Activated T-cell treated with anti-CD3 and anti-CD28 coated beads, Interleukin-2, amount 50 U/mL, for 4 hours (primary cell): Measurements from ENCODE around the gene FBXO42. TPM values are rescaled to one million over a fixed set of nuclear protein-coding genes. Genes with fewer than 3 reads are reported as not detected.
"Not testable (repeated sequence)": the region's sequence is repeated elsewhere in the genome, so short reads cannot be mapped to it uniquely, and the experiment has no call there.

Experiments used
- ATAC-seq, 2 donors: fragments of 200-7000 bp; cut with Tn5 transposase; one replicate each; pipeline ENCODE4 v1.10.0; 2021
- DNase-seq: peaks from one replicate; pipeline ENCODE4 v3.0.0-alpha.2; 2020
- H3K27me3 Mint-ChIP-seq: one replicate; pipeline ENCODE4 v1.8.0; 2021; ENCODE audit warnings: low read depth, mixed read lengths
- H3K36me3 Mint-ChIP-seq: one replicate; pipeline ENCODE4 v1.8.0; 2022; ENCODE audit warnings: mixed read lengths; ENCODE audit not compliant: insufficient read depth
- H3K4me1 Mint-ChIP-seq: one replicate; pipeline ENCODE4 v1.8.0; 2021; ENCODE audit warnings: low read depth, mixed read lengths
- H3K4me3 Mint-ChIP-seq: one replicate; pipeline ENCODE4 v1.8.0; 2021; ENCODE audit warnings: mild to moderate bottlenecking, moderate library complexity, mixed read lengths
- H3K9me3 Mint-ChIP-seq: one replicate; pipeline ENCODE4 v1.8.0; 2021; ENCODE audit warnings: mixed read lengths
- total RNA-seq, 3 donors: library from RNA; stranded (reverse); gene quantifications; one replicate each; pipeline ENCODE4 v1.2.1, GENCODE V29; 2021

The FBXO42 gene
- total RNA-seq, 3 donors from 2014 or later, result 12.4 to 14.3 (median 13.4) TPM

- H3K9me3 Mint-ChIP-seq, result no peaks in the 10 kb centered on the region
- DNase-seq (no peak), ATAC-seq (no peak)
- peaks cover 30% of the 10 kb centered on the region for H3K36me3 Mint-ChIP-seq
- no peak overlapping the region for H3K4me3 Mint-ChIP-seq
- peaks cover 15% of the 10 kb centered on the region for H3K4me1 Mint-ChIP-seq
- H3K27me3 Mint-ChIP-seq, result no peaks in the 10 kb centered on the region
Observed at GRCh38 chr1:16250524-16251251, 101.6 kb downstream of the FBXO42 start.

- Mint-ChIP-seq H3K4me3 (no peak overlapping the region), H3K4me1 (peaks cover 15% of the 10 kb centered on the region), H3K27me3 (no peaks in the 10 kb centered on the region), H3K36me3 (peaks cover 27% of the 10 kb centered on the region), H3K9me3 (no peaks in the 10 kb centered on the region)
- ATAC-seq (no peak), DNase-seq (no peak)
Observed at GRCh38 chr1:16249596-16250241, 102.6 kb downstream of the FBXO42 start.

- H3K36me3 Mint-ChIP-seq, result peaks cover 21% of the 10 kb centered on the region
- peak in 1 of 2 donors; percentile 58 for ATAC-seq
- peaks cover 18% of the 10 kb centered on the region for H3K4me1 Mint-ChIP-seq
- no peak overlapping the region for H3K4me3 Mint-ChIP-seq
- H3K27me3 Mint-ChIP-seq, result no peaks in the 10 kb centered on the region
- no peak for DNase-seq
- no peaks in the 10 kb centered on the region for H3K9me3 Mint-ChIP-seq
Observed at GRCh38 chr1:16248603-16249516, 103.4 kb downstream of the FBXO42 start.

GRCh38 chr1:16248007-16248436, 104.3 kb downstream of the FBXO42 start:
- DNase-seq (no peak), ATAC-seq (no peak)
- Mint-ChIP-seq H3K4me3 (no peak overlapping the region), H3K27me3 (no peaks in the 10 kb centered on the region), H3K36me3 (peaks cover 18% of the 10 kb centered on the region), H3K4me1 (peaks cover 18% of the 10 kb centered on the region), H3K9me3 (no peaks in the 10 kb centered on the region)

GRCh38 chr1:16247441-16247840, 104.8 kb downstream of the FBXO42 start:
- Mint-ChIP-seq H3K27me3 (no peaks in the 10 kb centered on the region), H3K4me1 (peaks cover 18% of the 10 kb centered on the region), H3K4me3 (no peak overlapping the region), H3K9me3 (no peaks in the 10 kb centered on the region), H3K36me3 (peaks cover 15% of the 10 kb centered on the region)
- DNase-seq, result no peak
- ATAC-seq, result no peak

GRCh38 chr1:16246961-16247360, 105.3 kb downstream of the FBXO42 start:
- no peak for DNase-seq
- Mint-ChIP-seq H3K4me3 (no peak overlapping the region), H3K9me3 (no peaks in the 10 kb centered on the region), H3K36me3 (peaks cover 12% of the 10 kb centered on the region), H3K27me3 (no peaks in the 10 kb centered on the region), H3K4me1 (peaks cover 18% of the 10 kb centered on the region)
- ATAC-seq, result no peak

- ATAC-seq, H3K36me3 Mint-ChIP-seq, DNase-seq, H3K27me3 Mint-ChIP-seq, H3K4me3 Mint-ChIP-seq, H3K9me3 Mint-ChIP-seq: not testable (repeated sequence)
- peaks cover 18% of the 10 kb centered on the region for H3K4me1 Mint-ChIP-seq
Observed at GRCh38 chr1:16246239-16246638, 106.0 kb downstream of the FBXO42 start.

GRCh38 chr1:16245476-16246196, 106.6 kb downstream of the FBXO42 start:
- Mint-ChIP-seq H3K9me3 (no peaks in the 10 kb centered on the region), H3K27me3 (no peaks in the 10 kb centered on the region), H3K4me1 (peaks cover 18% of the 10 kb centered on the region), H3K4me3 (no peak overlapping the region), H3K36me3 (peaks cover 5% of the 10 kb centered on the region)
- ATAC-seq (no peak), DNase-seq (no peak)

GRCh38 chr1:16244650-16245285, 107.5 kb downstream of the FBXO42 start:
- H3K36me3 Mint-ChIP-seq, result peaks cover 5% of the 10 kb centered on the region
- ATAC-seq, result no peak
- no peaks in the 10 kb centered on the region for H3K27me3 Mint-ChIP-seq

GRCh38 chr1:16243936-16244649, 108.2 kb downstream of the FBXO42 start:
- ATAC-seq (peak; percentile 73 to 88), DNase-seq (peak; percentile 72)
- Mint-ChIP-seq H3K4me3 (no peak overlapping the region), H3K27me3 (no peaks in the 10 kb centered on the region), H3K9me3 (no peaks in the 10 kb centered on the region), H3K4me1 (peaks cover 10% of the 10 kb centered on the region), H3K36me3 (peaks cover 5% of the 10 kb centered on the region)

More at GRCh38 chr1:16244650-16245285, 107.5 kb downstream of the FBXO42 start:
- Mint-ChIP-seq H3K9me3 (no peaks in the 10 kb centered on the region), H3K4me3 (no peak overlapping the region), H3K4me1 (peaks cover 17% of the 10 kb centered on the region)
- DNase-seq, result no peak

- ATAC-seq (no peak), DNase-seq (no peak)
- H3K36me3 Mint-ChIP-seq, result peaks cover 5% of the 10 kb centered on the region
- no peak overlapping the region for H3K4me3 Mint-ChIP-seq
- H3K27me3 Mint-ChIP-seq, result no peaks in the 10 kb centered on the region
- H3K4me1 Mint-ChIP-seq, result peaks cover 4% of the 10 kb centered on the region
- H3K9me3 Mint-ChIP-seq, result no peaks in the 10 kb centered on the region
Observed at GRCh38 chr1:16243215-16243610, 109.1 kb downstream of the FBXO42 start.

GRCh38 chr1:16242556-16243214, 109.6 kb downstream of the FBXO42 start:
- ATAC-seq, result no peak
- no peaks in the 10 kb centered on the region for H3K27me3 Mint-ChIP-seq
- H3K36me3 Mint-ChIP-seq, result peaks cover 5% of the 10 kb centered on the region
- peaks cover 8% of the 10 kb centered on the region for H3K4me1 Mint-ChIP-seq
- no peak for DNase-seq
- H3K9me3 Mint-ChIP-seq, result no peaks in the 10 kb centered on the region
- H3K4me3 Mint-ChIP-seq, result no peak overlapping the region
